Body of pancreas (tissue), 4 donors: ENCODE measurements around the gene FUT8.

Experiments
- POLR2A ChIP-seq, 3 donors: fragments of 450-650 bp; IDR thresholded peaks; one replicate each; pipeline ENCODE4 v1.6.1; 2016; ENCODE audit warnings: antibody characterized with exemption in 3 of 3, mild to moderate bottlenecking in 2 of 3
- TF ChIP-seq, protein P1 (sequence below), 7 experiments: fragments of 450-650 bp in 4 of 7; fragments of 200-600 bp in 3 of 7; sonication (generic) in 3 of 7; IDR thresholded peaks; one replicate each; pipeline ENCODE4 v1.5.1; 2016 to 2019; ENCODE audit warnings: antibody characterized with exemption in 7 of 7

DNA sequence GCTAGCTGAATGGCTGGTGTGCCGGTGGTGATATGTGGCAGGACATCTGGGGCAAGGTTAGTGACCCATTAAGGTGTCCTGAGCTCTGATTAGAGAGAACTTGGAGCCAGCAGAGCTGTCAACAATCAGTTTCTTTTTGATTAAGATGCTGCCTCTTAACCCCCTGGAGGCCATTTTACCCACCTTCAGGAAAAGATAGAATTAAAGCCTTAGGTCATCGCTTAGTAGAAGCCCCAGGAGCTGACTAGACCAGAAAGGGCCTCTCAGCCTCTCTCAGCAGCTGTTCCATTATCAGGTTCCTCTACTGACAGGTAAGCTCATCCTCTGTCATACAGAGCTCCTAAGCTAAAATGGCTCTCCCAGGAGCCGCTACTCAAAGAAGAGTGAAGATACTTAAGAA lies 339.0 kb downstream of the FUT8 start:
- TF ChIP-seq, protein P1, sequence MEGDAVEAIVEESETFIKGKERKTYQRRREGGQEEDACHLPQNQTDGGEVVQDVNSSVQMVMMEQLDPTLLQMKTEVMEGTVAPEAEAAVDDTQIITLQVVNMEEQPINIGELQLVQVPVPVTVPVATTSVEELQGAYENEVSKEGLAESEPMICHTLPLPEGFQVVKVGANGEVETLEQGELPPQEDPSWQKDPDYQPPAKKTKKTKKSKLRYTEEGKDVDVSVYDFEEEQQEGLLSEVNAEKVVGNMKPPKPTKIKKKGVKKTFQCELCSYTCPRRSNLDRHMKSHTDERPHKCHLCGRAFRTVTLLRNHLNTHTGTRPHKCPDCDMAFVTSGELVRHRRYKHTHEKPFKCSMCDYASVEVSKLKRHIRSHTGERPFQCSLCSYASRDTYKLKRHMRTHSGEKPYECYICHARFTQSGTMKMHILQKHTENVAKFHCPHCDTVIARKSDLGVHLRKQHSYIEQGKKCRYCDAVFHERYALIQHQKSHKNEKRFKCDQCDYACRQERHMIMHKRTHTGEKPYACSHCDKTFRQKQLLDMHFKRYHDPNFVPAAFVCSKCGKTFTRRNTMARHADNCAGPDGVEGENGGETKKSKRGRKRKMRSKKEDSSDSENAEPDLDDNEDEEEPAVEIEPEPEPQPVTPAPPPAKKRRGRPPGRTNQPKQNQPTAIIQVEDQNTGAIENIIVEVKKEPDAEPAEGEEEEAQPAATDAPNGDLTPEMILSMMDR (IDR thresholded peaks at IDR 0.05) = no peak
- TF ChIP-seq POLR2A (IDR thresholded peaks at IDR 0.05) = no peak
